Tibial nerve (tissue), 4 donors: ENCODE results near the gene DTNB.

ENCODE experiments used
- CTCF ChIP-seq, 5 experiments: fragments of 200-600 bp in 3 of 5; fragments of 450-650 bp in 2 of 5; sonication (generic) in 3 of 5; IDR thresholded peaks; one replicate each; pipeline ENCODE4 v1.5.1; 2016 to 2019; ENCODE audit warnings: antibody characterized with exemption in 5 of 5, mild to moderate bottlenecking in 3 of 5, moderate library complexity in 2 of 5
- EP300 ChIP-seq, 2 donors: sonication (generic); formaldehyde crosslinking; IDR thresholded peaks; one replicate each; pipeline ENCODE4 v1.6.1; 2017; ENCODE audit warnings: antibody characterized with exemption in 2 of 2, mild to moderate bottlenecking in 1 of 2
- POLR2A ChIP-seq, 2 donors: fragments of 450-650 bp; IDR thresholded peaks; one replicate each; pipeline ENCODE4 v1.6.1; 2017; ENCODE audit warnings: antibody characterized with exemption in 2 of 2, mild to moderate bottlenecking in 2 of 2, moderate library complexity in 2 of 2

- TF ChIP-seq CTCF (IDR thresholded peaks at IDR 0.05) = no peak
- no peak for TF ChIP-seq POLR2A (IDR thresholded peaks at IDR 0.05)
- TF ChIP-seq EP300 (IDR thresholded peaks at IDR 0.05) = no peak
Measured at GRCh38 chr2:25666218-25666617, 7.2 kb downstream of the DTNB start.
